HepG2 (cell line): Measurements from ENCODE around the gene ARIH1. TPM values are rescaled to one million over a fixed set of nuclear protein-coding genes. Genes with fewer than 3 reads are reported as not detected.

Experiments
- AGO1 ChIP-seq: fragments of 200-400 bp; formaldehyde crosslinking; IDR thresholded peaks from 2 replicates; pipeline ENCODE4 v1.6.1; 2017; ENCODE audit warnings: mild to moderate bottlenecking, low read depth, low read length, moderate library complexity; ENCODE audit not compliant: poor library complexity, severe bottlenecking
- FOXA1 ChIP-seq, 2 experiments: fragments of 450-650 bp in 1 of 2; sonication (generic) in 1 of 2; formaldehyde crosslinking in 1 of 2; IDR thresholded peaks; 2 replicates each; pipeline versions ENCODE4 v1.4.0 to v1.6.1; 2016 to 2020; ENCODE audit warnings: missing genetic modification reagents in 1 of 2
- ZNF281 ChIP-seq: sonication (generic); formaldehyde crosslinking; IDR thresholded peaks from 2 replicates; pipeline ENCODE4 v1.4.0; 2020; ENCODE audit warnings: missing genetic modification reagents, borderline replicate concordance
- ZNF446 ChIP-seq: sonication (generic); formaldehyde crosslinking; IDR thresholded peaks from 2 replicates; pipeline ENCODE4 v1.5.0; 2020; ENCODE audit warnings: mild to moderate bottlenecking, missing genetic modification reagents
- ZNF646 ChIP-seq: sonication (generic); formaldehyde crosslinking; IDR thresholded peaks from 2 replicates; pipeline ENCODE4 v1.9.0; 2021; ENCODE audit warnings: mild to moderate bottlenecking, missing genetic modification reagents
- ZNF790 ChIP-seq: sonication (generic); formaldehyde crosslinking; IDR thresholded peaks from 2 replicates; pipeline ENCODE4 v1.8.0; 2022; ENCODE audit warnings: missing genetic modification reagents, mild to moderate bottlenecking, borderline replicate concordance
- ZNF883 ChIP-seq: sonication (generic); formaldehyde crosslinking; IDR thresholded peaks from 2 replicates; pipeline ENCODE4 v1.5.1; 2020; ENCODE audit warnings: mild to moderate bottlenecking, missing genetic modification reagents; ENCODE audit errors: not compliant biosample characterization
- polyA plus RNA-seq, 8 experiments: library from polyadenylated mRNA; depleted of rRNA in 3 of 8; stranded (reverse) in 7 of 8; unstranded in 1 of 8; fragments of >200 nt; fragmentation: Illumina TruSeq in 4 of 8; extraction: Trizol in 4 of 8; gene quantifications; 2 replicates each; pipeline versions ENCODE4 v1.2.1 to v1.2.3, GENCODE V29; 2011 to 2016; ENCODE audit warnings: low read depth in 4 of 8, missing spikeins in 1 of 8, mixed read lengths in 1 of 8; ENCODE audit not compliant: insufficient read depth in 1 of 8
- total RNA-seq, 5 experiments: library from RNA; depleted of rRNA; stranded (reverse); fragments of >200 nt; fragmentation: Illumina TruSeq; extraction: Trizol; gene quantifications; 2 replicates each; pipeline ENCODE4 v1.2.3, GENCODE V29; 2016; ENCODE audit warnings: low read depth in 1 of 5

Gene ARIH1
- total and polyA plus RNA-seq, 2 of the 13 experiments (the other 11 are each of a cell fraction or from before 2014, with no cell fraction given) = 38.8 to 59.8 TPM

- no peak for TF ChIP-seq ZNF646 (CRISPR knock-in tag)
- TF ChIP-seq ZNF281 (CRISPR knock-in tag) = no peak
- TF ChIP-seq AGO1 = no peak
- no peak for TF ChIP-seq ZNF446 (CRISPR knock-in tag)
- TF ChIP-seq FOXA1 (IDR thresholded peaks at IDR 0.05) = no peak
- no peak for TF ChIP-seq FOXA1 (CRISPR knock-in tag; IDR thresholded peaks at IDR 0.05)
- no peak for TF ChIP-seq ZNF883 (CRISPR knock-in tag)
- TF ChIP-seq ZNF790 = no peak
Measured at GRCh38 chr15:72426753-72427152, 47.4 kb upstream of the ARIH1 start (continued).
